Suppressor macrophage treated with lipopolysaccharide for 1 hour (primary cell): Measurements from ENCODE around the gene TEAD3.
A peak's percentile ranks its signal among the peaks of the same experiment; 100 is the strongest.
"Not testable (repeated sequence)": the region's sequence is repeated elsewhere in the genome, so short reads cannot be mapped to it uniquely, and the experiment has no call there.

Experiments used
- DNase-seq, 3 donors: peaks; one replicate each; pipeline ENCODE4 v3.0.0-alpha.2; 2020 to 2022

The TEAD3 gene

DNA sequence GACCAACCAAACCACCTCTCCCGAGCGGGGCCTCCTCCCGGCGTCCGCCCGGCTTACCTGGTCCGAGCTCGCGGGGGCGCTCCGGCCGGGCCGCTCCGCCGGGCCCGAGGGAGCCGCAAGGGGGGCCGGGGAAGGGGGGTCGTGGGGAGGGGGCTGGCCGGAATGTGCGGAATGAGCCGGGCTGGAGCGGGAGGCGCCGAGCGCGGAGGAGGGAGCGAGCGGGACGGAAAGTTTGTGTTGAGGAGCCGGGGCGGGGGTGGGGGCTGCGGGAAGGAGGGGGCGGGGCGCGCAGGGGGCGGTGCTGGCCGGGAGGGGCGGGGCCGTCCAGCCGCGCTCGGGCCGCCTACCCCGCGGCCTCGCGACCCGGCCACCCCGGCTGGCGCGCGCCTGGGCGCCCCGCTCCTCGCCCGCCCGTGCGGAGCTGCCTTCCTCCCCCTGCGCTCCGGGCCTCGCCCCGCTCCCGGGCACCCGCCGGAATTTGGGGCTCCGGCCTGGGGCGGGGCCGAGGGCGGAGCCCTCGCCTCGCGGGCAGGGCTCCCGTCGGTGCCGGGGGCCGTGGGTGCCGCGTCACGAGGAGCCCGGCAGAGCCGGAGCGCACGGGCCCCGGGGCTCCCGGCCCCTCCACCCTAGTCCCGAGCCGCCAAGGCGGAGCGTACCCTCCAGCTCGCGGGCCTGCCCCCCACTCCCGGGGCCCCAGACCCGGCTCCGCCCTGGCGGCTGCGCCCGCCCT lies at the start of gene TEAD3:
Gene TEAD3, minus strand, starts transcription at position 239 of the 730 bp plus-strand sequence.
- DNase-seq, result peak; percentile 34 to 75 (median 53)

DNA sequence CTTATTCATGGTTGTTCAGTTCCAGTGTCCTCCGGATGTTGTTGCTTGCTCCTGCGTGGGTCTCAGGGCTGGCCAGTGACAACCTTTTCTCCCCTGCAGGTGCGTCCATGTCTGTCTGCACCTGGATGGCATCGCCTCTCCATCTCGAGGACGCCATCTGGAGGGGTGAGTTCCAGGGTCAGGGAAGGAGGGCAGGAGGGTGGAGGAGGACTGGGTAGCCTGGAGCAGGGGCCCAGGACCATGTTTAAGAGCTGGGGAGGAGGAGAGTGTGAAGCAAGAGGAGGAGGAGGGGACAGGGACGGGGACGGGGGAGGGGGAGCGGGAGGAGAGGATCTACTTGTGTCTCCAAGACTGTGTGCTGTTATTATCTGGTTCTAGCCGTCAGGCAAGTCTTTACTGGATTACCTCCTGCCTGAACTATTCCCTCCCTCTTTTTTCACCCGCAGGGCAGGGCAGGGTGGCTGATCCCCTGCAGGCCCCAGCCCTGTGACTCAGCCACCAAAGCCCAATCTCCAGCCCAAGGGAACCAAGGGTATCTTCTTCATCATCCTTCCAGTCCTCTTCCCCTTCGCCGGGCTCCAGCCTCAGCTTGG lies 48.0 kb upstream of the TEAD3 start:
- no peak for DNase-seq

DNA sequence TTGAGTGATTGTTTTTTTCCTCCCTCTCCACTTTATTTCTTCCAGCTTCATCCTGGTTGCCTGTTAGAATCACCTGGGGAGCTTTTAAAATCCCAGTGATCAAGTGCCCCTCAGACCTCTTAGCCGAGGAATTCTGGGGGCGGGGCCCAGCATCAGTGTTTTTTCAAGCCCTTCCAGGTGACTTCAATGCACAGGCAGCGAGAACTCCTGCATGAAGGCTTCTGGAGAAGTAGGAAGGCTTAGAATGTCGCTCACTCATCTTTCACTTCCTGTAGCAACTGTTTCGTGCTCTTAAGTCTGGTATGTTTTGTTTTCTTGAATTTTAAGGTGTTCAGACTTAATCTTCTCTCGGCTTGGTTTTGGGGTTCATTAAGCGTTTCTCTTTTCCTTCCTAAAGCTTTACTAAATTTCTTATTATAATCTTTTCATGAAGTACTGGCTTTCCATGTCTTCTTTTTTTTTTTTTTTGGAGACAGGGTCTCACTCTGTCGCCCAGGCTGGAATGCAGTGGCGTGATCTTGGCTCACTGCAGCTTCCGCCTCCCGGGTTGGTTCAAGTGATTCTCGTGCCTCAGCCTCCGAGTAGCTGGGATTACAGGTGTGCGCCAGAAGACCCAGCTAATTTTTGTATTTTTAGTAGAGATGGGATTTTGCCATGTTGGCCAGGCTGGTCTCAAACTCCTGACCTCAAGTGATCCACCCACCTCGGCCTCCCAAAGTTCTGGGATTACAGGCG lies 46.7 kb upstream of the TEAD3 start:
- DNase-seq, result no peak

DNA sequence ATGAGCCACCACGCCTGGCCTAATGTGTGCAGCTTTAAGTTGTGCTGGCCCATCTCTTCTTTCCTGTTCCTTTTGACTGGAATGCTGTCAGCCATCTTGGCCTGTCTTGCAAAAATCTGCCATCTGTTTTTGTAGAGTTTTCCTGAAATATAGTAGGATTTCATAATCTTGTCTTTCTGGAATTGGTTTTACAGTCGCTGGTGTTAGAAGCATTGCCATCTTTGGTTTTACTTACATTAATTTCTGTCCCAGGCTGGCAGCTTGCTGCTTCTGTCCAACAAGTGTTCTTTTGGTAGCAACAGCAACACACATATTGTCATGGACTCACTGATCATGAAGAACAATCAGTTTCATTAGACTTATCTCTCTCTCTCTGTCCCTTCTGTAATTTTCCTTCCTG lies 45.0 kb upstream of the TEAD3 start:
- DNase-seq, result no peak

DNA sequence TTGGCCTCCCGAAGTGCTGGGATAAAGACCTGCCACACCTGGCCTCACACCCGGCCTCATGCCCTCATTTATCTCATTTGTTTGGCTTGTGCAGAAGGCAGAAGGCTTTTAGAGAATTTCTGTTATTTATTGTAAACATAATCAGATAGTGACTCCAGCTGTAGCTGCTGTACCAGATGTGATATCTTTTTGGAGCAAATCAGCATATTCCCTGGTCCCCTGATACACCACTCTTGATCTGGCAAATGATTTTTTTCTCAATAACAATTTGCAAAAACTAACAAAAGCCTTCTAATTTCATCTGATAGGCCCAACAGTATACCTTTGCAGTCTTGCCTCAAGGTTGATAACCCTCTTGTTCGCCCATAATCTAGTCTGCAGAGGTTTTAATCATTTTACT lies 42.3 kb upstream of the TEAD3 start:
- DNase-seq, result no peak

DNA sequence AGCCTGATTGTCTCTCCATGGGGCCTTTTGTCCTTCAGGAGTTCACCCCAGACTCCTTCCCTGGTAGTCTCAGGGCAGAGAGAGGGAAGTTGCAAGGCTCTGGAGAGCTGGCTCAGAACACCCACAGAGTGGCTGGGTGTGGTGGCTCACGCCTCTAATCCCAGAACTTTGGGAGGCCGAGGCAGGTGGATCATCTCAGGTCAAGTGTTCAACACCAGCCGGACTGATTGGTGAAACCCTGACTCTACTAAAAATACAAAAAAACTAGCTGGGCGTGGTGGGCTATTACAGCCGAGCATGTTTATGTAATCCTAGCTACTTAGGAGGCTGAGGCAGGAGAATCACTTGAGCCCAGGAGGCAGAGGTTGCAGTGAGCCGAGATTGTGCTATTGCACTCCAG lies 39.0 kb upstream of the TEAD3 start:
- not testable (repeated sequence) for DNase-seq

DNA sequence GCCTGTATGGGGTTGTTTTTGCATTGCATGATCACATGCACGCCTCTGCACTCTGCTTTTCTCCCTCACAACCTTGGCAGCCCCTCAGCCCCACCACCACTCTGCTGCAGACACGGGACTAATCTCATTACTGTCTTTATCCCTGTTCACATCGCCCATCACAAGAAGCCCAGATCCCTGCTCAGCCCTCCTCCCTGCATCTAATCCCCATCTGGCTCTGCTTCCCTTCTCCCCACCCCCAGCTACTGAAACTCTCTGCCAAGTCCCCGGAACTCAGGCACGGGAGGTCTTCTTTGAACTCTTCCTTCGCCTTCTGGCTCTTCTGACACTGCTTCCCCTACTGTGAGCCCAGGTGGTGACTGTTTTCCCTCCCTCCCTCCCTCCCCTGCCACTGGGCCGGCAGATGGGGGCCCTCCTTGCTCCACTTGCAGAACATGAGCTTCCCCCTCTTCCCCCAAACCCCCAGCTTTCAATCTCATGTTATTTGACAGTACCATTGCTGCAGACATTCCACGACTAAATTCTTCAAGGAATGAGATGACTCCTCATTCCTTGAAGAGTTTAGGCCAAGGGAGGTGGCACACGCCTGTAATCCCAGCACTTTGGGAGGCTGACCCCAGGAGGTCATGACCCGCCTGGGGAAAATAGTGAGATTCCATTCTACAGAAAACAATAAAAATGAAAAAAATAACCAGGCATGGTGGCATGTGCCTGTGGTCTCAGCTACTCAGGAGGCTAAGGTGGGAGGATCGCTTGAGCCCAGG lies 37.7 kb upstream of the TEAD3 start:
- DNase-seq, result no peak

DNA sequence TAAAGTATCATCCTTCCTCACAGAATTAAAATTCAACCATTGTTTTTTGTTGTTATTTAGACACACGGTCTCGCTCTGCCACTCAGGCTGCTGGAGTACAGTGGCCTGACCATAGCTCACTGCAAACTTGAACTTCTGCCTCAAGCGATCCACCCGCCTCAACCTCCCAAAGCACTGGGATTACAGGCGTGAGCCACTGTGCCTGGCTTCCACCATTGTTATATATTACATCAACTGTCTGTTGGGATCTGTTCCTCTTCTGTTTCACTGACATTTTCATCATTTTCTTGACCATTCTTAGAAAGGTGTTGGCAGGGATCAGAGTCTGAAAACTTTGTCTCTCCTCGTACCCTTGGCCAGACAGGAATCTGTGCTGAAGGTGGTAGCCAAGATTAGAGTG lies 37.1 kb upstream of the TEAD3 start:
- DNase-seq, result no peak

DNA sequence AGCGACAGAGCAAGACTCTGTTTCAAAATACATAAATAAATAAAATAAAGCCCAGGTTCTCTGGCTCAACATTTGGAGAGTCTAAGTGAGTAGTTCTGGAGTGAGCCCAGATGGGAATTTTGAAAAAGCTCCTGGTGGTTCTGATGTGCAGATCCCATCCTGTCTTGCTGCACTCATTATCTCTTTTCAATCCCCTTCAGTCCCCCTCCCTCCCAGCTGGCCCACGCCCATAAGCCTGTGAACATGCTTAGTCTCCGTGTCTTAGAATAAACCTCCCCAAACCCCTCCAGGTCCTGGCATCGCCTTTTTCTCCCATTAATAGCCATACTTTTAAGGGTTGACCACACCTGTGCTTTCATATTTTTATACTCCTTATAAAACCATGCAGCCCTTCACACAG lies 35.2 kb upstream of the TEAD3 start:
- DNase-seq, result no peak

DNA sequence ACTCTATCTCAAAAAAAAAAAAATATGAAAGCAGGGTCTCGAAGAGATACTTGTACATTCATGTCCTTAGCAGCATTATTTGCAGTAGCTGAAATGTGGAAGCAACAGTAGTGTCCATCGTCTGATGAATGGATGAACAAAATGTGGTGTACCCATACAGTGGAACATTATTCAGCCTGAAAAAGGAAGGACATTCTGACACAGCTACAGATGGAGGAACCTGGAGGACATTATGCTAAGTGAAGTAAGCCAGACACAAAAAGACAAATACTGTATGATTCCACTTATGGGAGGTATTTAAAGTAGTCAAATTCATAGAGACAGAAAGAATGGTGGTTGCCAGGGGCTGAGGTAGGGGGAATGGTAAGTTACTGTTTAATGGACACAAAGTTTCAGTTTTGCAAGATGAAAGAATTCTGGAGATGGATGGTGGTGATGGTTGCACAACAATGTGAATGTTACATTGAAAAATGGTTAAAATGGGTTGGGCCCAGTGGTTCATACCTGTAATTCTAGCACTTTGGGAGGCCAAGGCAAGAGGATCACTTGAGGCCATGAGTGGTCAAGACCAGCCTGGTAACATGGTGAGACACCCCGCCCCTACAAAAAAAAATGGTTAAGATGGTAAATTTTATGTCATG lies 27.6 kb upstream of the TEAD3 start:
- no peak for DNase-seq

DNA sequence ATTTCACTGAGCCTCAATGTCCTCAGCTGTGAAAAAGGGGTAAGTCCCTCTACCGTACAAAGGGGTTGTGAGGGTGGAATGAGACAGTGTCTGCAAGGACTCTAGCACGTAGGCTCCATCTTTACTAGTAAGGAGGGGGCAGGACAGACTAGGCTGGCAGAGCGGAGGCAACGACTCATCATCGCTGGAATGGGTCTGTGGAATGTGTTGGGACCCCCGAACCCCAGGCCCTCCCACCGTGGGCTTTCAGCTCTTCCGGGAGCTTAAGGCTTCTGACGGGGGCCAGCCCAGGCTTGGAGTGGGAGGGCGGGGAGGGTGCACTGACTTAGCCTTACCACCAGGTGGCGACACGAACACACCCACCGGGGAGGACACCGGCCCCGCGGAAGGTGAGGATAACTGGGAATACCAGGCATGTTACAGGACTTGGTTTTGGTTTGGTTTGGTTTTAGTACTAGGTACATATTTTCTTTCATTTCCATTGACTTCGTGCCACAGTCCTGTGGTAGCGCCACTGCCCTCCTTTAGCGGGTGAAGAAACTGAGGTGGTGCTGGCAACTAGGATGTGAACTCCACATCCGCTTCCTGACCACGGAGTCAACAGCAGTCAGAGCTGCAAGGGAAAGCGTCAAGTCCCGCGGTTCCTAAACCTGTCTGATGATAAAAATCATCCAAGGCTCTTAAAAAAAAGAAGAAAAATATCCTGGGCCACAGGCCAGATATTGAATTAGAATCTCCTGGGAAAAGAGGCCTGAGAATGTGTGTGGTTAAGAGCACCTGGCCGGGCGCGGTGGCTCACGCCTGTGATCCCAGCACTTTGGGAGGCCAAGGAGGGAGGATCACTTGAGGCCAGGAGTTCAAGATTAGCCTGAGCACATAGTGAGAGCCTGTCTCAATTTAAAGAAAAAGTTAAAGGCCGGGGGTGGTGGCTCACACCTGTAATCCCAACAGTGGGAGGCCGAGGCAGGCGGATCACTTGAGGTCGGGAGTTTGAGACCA lies 26.1 kb upstream of the TEAD3 start:
- peak; percentile 69 to 83 (median 72) for DNase-seq

DNA sequence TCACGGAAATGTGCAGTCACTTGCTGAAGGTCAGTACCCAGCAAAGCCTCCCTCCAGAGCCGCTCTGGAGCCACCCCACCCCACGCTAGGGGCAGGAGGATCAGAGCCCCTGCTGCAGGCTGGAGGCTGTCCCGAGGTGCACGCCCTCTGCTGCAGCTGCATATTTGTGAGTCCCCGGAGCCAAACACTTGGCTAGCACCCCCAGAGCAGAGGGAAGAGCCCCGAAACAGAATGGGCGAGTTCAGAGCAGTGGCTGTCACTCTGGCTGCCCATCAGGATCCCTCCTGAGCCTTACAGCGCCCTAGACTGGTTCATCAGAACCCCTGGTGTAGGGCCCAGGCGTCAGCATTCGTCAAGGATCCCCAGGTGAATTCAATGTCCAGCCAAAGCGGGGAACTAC lies 25.3 kb upstream of the TEAD3 start:
- no peak for DNase-seq

DNA sequence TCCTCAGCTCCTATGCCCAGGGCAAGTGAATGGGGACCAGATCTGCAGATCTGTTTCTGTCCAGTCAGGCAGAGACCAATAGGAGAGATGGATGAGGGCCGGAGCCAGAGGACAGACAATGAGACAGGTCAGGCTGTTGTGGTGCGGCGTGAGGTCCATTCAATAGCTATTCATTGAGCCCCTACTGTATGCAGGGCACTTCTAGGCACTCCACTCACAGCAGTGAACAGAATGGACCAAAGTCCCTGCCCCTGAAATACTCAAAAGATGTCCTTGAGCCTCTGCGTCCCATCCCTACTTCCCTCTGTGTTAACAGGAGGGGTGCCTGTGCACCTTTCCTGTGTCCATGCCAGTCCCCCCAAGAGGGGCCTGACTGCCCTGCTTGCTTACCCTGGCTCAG lies 24.4 kb upstream of the TEAD3 start:
- no peak for DNase-seq

DNA sequence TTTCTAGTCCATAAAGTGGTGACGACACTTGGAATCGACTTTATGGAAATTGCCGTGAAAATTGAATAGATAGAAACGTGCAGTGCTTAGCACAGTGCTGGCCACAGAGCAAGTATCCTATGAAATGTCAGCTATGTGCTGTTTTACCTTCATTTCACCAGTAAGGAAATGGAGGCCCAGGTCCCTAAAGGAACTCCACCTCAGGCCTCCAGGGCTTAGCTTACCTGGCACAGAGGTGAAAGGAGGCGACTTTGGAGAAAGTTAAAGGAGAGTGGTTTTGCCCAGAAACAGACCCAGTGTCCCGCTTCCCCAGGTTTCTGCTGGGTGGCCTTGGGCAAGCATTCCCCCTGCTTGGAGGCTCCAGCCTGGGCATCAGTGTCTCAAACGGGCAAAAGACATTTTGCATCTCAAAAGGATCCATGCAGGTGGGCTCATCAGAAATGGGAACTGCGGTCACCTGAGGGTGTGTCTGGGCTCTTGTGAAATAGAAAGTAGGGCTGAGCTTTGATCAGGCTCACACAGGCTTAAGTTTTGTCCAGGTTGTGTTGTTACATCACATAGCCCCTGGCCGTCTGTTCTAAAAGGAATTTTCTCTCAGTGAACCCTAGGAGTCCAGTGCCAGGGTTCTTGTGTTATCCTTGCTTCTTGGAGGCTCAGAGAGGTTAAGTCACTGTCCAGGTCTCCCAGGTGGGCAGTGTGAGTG lies 22.6 kb upstream of the TEAD3 start:
- DNase-seq, result no peak

DNA sequence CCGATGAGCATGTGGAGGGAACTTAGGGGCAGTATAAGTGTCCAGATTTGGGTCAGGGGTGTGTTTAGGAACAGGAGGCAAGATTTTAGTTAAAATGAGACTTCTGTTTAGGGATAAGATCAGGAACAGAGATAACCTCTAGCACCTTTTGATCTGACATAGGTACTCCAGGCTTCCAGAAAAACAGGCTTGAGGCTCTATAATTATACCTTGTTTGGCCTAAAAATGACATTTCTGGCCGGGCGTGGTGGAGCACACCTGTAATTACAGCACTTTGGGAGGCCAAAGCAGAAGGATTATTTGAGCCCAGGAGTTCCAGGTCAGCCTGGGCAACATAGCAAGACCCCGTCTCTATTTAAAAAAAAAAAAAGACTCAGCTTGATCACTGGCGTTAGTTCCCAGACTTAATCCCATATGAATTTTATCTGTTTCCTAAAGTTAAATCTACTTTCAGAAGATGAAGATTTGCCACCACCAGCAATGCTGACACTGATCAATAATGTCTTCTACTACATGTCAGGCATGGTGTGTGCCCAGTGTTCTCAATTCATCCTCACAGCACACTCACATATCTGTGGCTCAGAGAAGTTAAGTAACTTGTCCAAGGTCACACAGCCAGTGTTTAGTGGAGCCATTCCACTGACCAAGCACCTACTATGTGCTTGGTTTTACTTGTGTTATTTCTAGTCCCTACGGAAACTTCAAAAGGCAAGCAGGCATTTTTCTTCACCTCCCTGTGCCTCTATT lies 21.9 kb upstream of the TEAD3 start:
- no peak for DNase-seq

DNA sequence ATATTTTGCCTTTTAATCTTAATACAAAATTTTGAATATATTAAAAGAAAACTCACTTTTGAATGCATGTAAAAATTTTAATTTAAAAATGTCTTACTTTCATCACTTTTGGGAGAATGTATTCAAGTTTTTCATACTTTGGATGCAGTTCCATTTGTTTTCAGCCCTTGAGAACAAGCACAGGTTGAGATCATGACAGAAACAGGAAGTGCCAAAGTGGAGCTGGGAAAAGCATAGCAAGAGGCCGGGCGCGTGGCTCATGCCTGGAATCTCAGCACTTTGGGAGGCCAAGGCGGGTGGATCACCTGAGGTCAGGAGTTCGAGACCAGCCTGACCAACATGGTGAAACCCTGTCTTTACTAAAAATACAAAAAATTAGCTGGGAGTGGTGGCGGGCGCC lies 21.1 kb upstream of the TEAD3 start:
- DNase-seq, result peak in 2 of 3 donors; percentile 17 to 28

DNA sequence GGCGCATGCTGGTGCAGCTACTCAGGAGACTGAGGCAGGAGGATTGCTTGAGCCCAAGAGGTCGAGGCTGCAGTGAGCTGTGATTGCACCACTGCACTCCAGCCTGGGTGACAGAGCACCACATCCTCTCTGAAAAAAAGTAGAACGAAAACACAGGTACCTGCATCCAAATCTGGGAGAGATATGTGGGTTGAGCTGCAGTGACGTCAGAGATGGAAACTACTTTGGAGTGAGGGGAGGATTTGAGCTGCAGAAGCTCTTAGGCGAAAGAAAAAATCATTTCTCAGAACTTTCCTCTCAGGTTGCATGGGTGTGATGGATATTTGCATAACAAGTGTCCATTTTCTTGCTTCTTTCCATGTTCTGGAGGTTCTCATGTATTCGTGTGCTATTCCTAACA lies 19.8 kb upstream of the TEAD3 start:
- no peak for DNase-seq

DNA sequence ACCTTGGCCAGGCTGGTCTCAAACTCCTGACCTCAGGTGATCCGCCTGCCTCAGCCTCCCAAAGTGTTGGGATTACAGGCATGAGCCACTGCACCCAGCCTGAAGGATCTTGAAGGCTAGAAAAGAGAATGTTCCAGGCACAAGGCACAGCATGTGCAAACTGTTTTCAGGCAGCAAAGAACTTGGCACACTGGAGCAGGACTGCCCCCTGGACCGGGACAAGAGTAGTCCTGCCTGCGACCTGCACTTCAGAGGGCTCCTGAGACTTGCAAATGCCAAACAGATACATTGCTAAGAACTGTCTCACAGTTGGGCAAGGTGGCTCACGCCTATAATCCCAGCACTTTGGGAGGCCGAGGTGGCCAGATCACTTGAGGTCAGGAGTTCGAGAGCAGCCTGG lies 19.1 kb upstream of the TEAD3 start:
- not testable (repeated sequence) for DNase-seq

DNA sequence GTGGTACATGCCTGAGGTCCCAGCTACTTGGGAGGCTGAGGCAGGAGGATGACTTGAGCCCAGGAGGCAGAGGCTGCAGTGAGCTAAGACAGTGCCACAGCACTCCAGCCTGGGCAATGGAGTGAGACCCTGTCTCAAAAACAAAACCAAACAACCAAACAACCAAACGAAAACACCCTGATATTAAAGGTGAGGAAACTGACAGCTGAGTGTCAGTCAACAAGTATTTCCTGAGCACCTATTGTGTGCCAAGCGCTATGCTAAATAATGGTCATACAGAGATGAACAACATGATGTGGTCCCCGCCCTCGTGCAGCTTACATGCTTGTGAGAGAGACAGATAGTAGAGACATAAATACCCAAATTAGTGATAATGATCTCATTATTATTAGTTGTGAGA lies 17.7 kb upstream of the TEAD3 start:
- no peak for DNase-seq

DNA sequence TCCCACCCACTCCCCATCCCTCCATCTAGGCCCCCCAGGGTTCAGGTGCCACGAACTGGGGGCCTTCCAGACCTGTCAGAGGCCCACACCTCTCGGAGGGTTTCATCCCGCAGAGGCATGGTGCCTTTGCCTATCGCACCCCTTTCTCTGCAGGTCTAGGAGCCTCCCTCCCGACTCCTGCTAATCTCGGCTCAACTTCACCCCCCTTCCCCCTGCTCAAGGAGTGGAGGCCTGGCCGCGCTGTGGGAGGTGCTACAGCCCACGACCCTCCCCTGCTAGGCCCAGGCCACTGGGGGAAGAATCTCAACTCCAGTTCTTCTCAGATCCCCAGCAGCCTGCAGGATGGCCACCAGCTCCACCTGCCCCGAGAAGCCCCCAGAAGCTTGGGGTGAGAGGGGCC lies 15.9 kb upstream of the TEAD3 start, which contains the start of gene TULP1:
Gene TULP1, minus strand, starts transcription at position 157 of the 400 bp plus-strand sequence. Its CDS starts 38 bp downstream, at position 119.
- no peak for DNase-seq
